NCI-H128 (cell line): ENCODE measurements around the gene SH3PXD2A.

ENCODE experiments used
- DNase-seq: peaks from one replicate; lab custom pipeline; 2025; ENCODE audit not compliant: unreplicated experiment; lab: John Stamatoyannopoulos, UW

The SH3PXD2A gene

GRCh38 chr10:103692952-103693811 is 162.2 kb downstream of the SH3PXD2A start:
- DNase-seq, result no peak

GRCh38 chr10:103692436-103692951 is 162.9 kb downstream of the SH3PXD2A start:
- no peak for DNase-seq

GRCh38 chr10:103691723-103692435 is 163.5 kb downstream of the SH3PXD2A start:
- no peak for DNase-seq

GRCh38 chr10:103691267-103691666 is 164.1 kb downstream of the SH3PXD2A start:
- DNase-seq, result no peak

- no peak for DNase-seq
Measured at GRCh38 chr10:103690281-103690680, 165.1 kb downstream of the SH3PXD2A start.

- no peak for DNase-seq
Measured at GRCh38 chr10:103688491-103688890, 166.9 kb downstream of the SH3PXD2A start.

- DNase-seq, result no peak
Measured at GRCh38 chr10:103687718-103688117, 167.7 kb downstream of the SH3PXD2A start.

- DNase-seq, result no peak
Measured at GRCh38 chr10:103687172-103687571, 168.2 kb downstream of the SH3PXD2A start.

- DNase-seq, result peak; percentile 16
Measured at GRCh38 chr10:103685880-103686669, 169.3 kb downstream of the SH3PXD2A start.

- no peak for DNase-seq
Measured at GRCh38 chr10:103683851-103684250, 171.5 kb downstream of the SH3PXD2A start.

- DNase-seq, result no peak
Measured at GRCh38 chr10:103682631-103683030, 172.7 kb downstream of the SH3PXD2A start.

- no peak for DNase-seq
Measured at GRCh38 chr10:103681617-103682399, 173.6 kb downstream of the SH3PXD2A start.

- no peak for DNase-seq
Measured at GRCh38 chr10:103680869-103681236, 174.5 kb downstream of the SH3PXD2A start.

GRCh38 chr10:103679096-103679790 is 176.1 kb downstream of the SH3PXD2A start:
- DNase-seq, result no peak

GRCh38 chr10:103678178-103678526 is 177.2 kb downstream of the SH3PXD2A start:
- DNase-seq, result peak; percentile 31

- no peak for DNase-seq
Measured at GRCh38 chr10:103677486-103678177, 177.7 kb downstream of the SH3PXD2A start.

- no peak for DNase-seq
Measured at GRCh38 chr10:103676851-103677417, 178.4 kb downstream of the SH3PXD2A start.

- no peak for DNase-seq
Measured at GRCh38 chr10:103676058-103676785, 179.2 kb downstream of the SH3PXD2A start.
